Measurements from ENCODE around the gene IFT25. TPM values are rescaled to one million over a fixed set of nuclear protein-coding genes. Genes with fewer than 3 reads are reported as not detected.

IFT25 gene
- total RNA-seq, 4 donors from 2014 or later: 17.7 to 27.1 (median 21.3) TPM

DNA sequence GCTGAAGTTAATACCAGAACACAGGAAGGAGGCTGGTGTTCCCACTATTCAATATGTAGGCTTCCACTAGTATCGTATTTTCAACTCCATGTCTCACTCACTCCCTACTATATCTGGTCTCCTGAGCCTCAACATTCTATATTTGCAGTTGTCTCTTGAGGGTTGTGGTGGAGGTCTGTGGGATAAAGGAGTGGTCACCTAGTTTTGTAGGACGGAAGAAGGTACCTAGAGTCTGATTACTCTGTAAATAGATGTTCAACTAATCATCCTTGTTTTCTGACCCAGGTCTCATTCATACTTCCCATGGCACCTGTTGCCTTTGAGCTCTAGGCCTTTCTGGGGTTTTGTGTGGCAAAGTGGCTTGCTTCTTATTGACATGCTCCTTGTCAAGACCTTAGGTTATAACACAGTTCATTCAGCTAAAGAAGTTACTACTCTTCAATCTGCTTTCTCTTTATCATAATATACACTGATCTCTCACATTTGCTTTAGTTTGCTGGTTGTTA is 18.1 kb downstream of the IFT25 start:
- Histone ChIP-seq H3K9me3 (no peaks in the 10 kb centered on the region), H3K36me3 (peaks cover 0 to 62% of the 10 kb centered on the region in 2 donors), H3K27ac (no peak overlapping the region), H3K4me1 (no peaks in the 10 kb centered on the region), H3K27me3 (no peaks in the 10 kb centered on the region), H3K4me3 (no peak overlapping the region)
- no peak for ATAC-seq
- no peak for TF ChIP-seq POLR2A (IDR thresholded peaks at IDR 0.05)
- TF ChIP-seq EP300 (IDR thresholded peaks at IDR 0.05): no peak
- no peak for TF ChIP-seq CTCF (IDR thresholded peaks at IDR 0.05)
- TF ChIP-seq POLR2AphosphoS5 (IDR thresholded peaks at IDR 0.05): no peak
- 92 to 94% methylated on average over 2 of the region's 2 CpGs for WGBS, 2 donors (ENCODE audit: low coverage in 1 of 2)

DNA sequence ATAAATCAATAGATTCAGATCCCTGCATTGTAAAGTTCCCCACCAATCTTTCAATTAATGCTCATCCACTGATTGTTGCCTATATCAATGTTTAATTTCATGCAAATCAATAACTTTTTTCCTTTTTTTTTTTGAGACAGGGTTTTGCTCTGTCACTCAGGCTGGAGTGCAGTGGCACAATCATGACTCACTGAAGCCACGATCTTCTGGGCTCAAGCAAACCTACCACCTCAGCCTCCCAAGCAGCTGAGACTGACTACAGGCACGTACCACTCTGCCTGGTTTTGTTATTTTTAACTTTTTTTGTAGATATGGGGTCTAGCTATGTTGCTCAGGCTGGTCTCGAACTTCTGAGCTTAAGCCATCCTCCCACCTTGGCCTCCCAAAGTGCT is 25.8 kb downstream of the IFT25 start:
- H3K27ac ChIP-seq: no peak overlapping the region
- WGBS, 2 donors (ENCODE audit: low coverage in 1 of 2): 89% methylated on average over 3 of the region's 3 CpGs

GRCh38 chr1:53918343-53918742 is 27.2 kb downstream of the IFT25 start:
- WGBS, 2 donors (ENCODE audit: low coverage in 1 of 2): 83 to 86% methylated on average over 5 of the region's 5 CpGs
- peaks cover 0 to 7% (median 0%) of the 10 kb centered on the region in 3 donors for H3K4me1 ChIP-seq
- H3K4me3 ChIP-seq: no peak overlapping the region
- H3K36me3 ChIP-seq: peaks cover 0 to 72% of the 10 kb centered on the region in 2 donors
- no peak overlapping the region for H3K27ac ChIP-seq
- no peak for TF ChIP-seq POLR2AphosphoS5 (IDR thresholded peaks at IDR 0.05)
- no peak for TF ChIP-seq EP300 (IDR thresholded peaks at IDR 0.05)
- no peak for TF ChIP-seq POLR2A (IDR thresholded peaks at IDR 0.05)
- TF ChIP-seq CTCF (IDR thresholded peaks at IDR 0.05): no peak
- H3K9me3 ChIP-seq: no peaks in the 10 kb centered on the region
- ATAC-seq: no peak
- no peaks in the 10 kb centered on the region for H3K27me3 ChIP-seq

More for the DNA sequence above, 25.8 kb downstream of the IFT25 start:
- Histone ChIP-seq H3K27me3 (no peaks in the 10 kb centered on the region), H3K4me3 (no peak overlapping the region), H3K9me3 (no peaks in the 10 kb centered on the region), H3K36me3 (peaks cover 0 to 72% of the 10 kb centered on the region in 2 donors), H3K4me1 (peaks cover 0 to 7% (median 0%) of the 10 kb centered on the region in 3 donors)
- no peak for ATAC-seq
- TF ChIP-seq POLR2A (IDR thresholded peaks at IDR 0.05) (no peak), EP300 (IDR thresholded peaks at IDR 0.05) (no peak)

GRCh38 chr1:53913352-53914033 is 32.0 kb downstream of the IFT25 start:
- Histone ChIP-seq H3K9me3 (no peaks in the 10 kb centered on the region), H3K4me3 (no peak overlapping the region), H3K36me3 (peaks cover 0 to 64% of the 10 kb centered on the region in 2 donors), H3K27me3 (no peaks in the 10 kb centered on the region), H3K4me1 (no peaks in the 10 kb centered on the region), H3K27ac (no peak overlapping the region)
- no peak for ATAC-seq
- 84 to 85% methylated on average over 5 of the region's 5 CpGs for WGBS, 2 donors (ENCODE audit: low coverage in 1 of 2)
- TF ChIP-seq CTCF (IDR thresholded peaks at IDR 0.05) (no peak), POLR2AphosphoS5 (IDR thresholded peaks at IDR 0.05) (no peak)

DNA sequence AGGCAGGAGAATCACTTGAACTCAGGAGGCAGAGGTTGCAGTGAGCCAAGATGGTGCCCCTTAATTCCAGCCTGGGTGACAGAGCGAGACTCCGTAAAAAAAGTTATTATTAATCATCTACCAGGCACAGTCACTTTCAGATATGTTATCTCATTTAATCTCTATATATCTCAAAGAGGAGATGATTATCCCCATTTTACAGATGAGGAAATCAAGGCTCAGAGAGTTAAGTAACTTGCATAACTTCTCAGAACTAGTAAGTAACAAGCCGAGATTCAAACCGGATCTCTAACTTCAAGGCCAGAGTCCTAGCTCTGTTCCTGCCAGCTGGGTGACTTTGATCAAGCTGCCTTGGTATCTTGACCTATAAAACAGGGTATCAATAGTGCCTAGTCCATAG is 34.1 kb downstream of the IFT25 start:
- peaks cover 0 to 64% of the 10 kb centered on the region in 2 donors for H3K36me3 ChIP-seq
- H3K4me1 ChIP-seq: no peaks in the 10 kb centered on the region
- ATAC-seq: no peak
- TF ChIP-seq POLR2A (IDR thresholded peaks at IDR 0.05) (no peak), CTCF (IDR thresholded peaks at IDR 0.05) (no peak), EP300 (IDR thresholded peaks at IDR 0.05) (no peak), POLR2AphosphoS5 (IDR thresholded peaks at IDR 0.05) (no peak)
- H3K4me3 ChIP-seq: no peak overlapping the region
- WGBS, 2 donors (ENCODE audit: low coverage in 1 of 2): 94 to 100% methylated on average over 2 to 4 of the region's 4 CpGs
- H3K27ac ChIP-seq: no peak overlapping the region
- no peaks in the 10 kb centered on the region for H3K9me3 ChIP-seq
- H3K27me3 ChIP-seq: no peaks in the 10 kb centered on the region

Measured in gastroesophageal sphincter (tissue), 4 donors.